DMS79 treated with DMSO at 0.1 percent for 48 hours (cell line): ENCODE measurements around the gene MGRN1.

Experiments used
- DNase-seq: peaks from one replicate; lab custom pipeline; 2025; lab: John Stamatoyannopoulos, UW

MGRN1 gene

DNA sequence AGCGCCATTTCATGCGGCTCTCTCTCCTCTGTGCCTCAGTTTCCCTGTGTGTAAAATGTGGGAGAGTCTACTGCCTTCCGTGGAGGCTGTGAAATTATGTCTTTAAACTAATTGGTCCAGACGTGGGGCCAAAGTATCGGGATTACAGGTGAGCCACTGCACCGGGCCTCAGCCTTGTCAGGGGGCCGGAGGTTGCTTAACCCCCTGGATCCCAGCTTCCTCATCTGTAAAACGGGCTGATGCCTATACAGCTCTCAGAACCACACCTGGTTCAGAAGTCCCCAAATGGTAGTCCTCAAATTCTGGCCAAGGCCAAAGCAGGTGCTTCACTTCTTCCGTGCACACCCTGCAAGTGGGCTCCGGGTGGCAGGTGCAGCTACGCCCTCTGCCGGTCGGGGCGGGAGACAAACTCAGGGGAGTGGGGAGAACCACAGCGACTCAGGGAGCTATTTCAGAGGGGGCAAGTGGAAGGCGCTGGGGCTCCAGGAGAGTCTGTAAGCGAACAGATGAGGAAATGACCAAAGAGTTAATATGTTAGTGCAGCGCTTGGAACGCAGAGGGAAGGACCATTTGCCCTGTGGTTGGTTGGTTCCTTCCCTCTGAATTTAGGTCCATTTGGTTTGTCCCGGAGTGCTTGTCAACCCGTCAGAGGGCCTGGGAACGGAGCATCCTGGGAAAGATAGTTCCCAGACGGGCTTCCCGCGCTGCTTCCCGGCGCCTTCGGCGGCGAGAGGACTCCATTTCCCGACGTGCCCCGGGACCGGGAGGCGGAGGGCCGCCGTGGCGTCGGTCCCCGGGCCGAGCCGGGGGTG, at the start of gene MGRN1:
Gene MGRN1, plus strand, starts transcription at position 812 of the 812 bp plus-strand sequence. CDS start 135 bp downstream, outside the sequence.
- peak; percentile 87 for DNase-seq

DNA sequence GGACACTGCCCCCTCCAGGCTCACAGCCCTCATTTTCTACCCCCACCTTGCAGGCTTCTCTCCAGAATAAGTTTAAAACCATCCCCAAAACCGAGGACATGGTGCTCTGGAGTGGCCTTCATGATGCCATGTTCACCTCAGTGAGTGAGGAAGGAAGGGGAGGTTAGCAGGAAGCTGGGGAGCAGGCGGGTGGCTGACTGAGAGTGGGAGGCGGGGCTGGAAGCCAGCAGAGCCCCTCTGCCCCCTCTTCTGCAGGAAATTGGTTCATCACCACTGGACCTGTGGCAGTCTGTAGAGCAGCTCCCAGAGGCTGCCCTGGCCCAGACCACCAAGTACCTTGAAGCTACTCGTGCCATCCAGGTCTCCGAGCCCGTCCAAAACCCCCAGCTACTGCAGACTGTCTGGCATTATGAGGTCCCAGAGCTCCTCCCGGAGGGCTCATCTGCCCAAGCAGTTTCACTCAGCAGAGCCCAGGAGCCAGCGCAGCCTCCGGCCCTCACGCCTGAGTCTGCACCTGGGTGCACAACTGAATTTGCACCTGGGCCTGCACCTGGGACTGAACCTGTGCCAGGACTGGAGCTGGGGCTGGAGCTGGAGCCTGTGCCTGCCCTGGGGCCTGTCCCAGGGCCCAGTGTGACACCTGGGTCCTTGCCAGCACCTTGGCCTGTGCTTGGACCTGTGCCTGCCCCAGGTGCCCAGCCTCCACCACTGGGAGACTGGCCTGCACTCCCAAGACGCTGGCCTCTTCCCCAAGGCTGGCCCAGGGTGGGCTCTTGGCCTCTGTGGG, 49.5 kb upstream of the MGRN1 start:
- no peak for DNase-seq

DNA sequence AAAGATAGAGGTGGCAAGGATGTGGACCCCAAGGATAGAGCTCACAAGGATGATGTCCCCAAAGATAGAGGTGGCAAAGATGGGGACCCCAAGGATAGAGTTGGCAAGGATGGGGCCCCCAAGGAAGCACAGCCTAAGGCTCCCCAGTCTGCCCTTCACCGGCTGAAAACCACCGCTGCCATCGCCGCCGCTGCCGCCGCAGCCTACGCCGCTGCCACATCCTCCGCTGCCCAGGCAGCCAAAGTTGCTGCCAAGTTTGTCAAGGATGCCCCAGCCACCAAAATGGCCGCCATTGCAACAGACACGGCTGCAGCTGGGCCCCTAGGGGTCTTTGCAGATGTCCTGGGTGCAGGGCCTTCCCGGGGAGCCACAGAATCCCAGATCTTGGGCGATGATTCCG, 48.6 kb upstream of the MGRN1 start:
- no peak for DNase-seq

DNA sequence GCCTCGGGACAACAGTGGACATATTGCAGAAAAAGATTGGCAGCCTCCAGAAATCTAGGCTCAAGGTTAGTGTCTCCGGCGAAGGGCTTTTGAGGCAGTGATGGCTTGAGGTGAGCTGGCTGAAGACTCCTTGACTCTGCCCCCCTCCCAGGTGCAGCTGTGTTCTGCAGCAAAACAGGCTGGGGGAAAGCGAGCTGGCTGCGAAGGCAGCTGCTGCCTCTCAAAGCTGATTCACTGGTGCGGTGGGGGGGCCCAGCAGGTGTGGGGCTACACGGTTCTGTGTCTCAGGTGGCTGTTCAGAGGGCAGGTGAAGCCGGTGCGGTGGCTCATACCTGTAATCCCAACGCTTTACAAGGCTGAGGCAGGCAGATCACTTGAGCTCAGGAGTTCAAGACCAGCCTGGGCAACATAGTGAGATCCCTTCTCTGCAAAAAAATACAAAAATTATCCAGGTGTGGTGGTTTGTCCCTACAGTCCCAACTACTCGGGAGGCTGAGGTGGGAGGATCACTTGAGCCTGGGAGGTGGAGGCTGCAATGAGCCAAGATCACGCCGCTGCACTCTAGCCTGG, 45.6 kb upstream of the MGRN1 start:
- DNase-seq: peak; percentile 59

DNA sequence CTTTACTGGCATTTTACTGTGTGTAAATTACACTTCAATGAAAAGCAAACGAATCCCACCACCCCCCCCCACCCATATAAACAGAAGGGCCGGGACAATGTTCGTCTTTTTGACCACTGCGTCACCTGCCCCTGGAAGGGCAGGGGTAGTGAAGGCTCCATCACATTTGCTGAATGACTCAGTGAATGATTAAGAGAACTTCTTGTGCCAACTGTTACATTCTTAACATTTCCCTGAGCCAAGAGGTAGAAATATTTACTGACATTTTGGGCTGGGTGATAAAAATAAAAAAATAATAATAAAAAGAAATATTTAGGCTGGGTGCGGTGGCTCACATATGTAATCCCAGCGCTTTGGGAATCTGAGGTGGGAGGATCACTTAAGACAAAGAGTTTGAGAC, 44.4 kb upstream of the MGRN1 start:
- no peak for DNase-seq

DNA sequence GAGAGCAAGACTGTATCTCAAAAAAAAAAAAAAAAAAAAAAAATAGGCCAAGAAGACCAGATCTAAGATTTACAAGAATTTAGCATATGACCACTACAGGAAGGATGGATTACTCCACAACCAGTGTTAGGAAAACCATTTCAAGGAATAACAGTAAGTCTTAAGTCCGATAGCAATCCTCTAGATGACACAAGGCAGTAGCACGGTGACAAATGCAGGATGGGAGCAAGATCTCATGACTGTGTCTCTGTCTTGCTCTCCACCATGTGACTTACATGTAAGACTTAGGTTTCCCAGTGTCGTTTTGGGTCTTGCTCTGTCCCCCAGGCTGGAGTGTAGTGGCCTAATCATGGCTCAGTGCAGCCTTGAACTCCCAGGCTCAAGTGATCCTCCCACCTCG, 40.7 kb upstream of the MGRN1 start:
- DNase-seq: no peak

DNA sequence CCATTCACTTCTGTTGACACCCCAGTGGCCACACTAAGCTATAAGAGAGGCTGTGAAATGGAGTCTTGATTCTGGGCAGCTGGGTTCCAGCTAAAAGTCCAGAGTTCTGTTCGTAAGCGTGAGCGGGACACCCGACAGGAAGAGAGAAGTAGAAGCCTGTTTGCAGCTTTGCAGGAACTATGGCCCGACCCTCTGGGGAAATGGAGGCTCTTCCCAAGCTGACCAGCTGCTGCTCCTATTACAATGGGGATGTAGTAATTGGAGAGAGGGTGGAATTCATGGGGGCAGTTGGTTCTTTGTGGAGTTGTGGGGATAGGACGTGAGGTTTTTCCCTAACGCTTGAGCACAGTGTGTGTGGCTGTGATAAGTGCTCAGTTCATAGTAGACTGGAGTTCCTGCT, 38.3 kb upstream of the MGRN1 start:
- DNase-seq: no peak

DNA sequence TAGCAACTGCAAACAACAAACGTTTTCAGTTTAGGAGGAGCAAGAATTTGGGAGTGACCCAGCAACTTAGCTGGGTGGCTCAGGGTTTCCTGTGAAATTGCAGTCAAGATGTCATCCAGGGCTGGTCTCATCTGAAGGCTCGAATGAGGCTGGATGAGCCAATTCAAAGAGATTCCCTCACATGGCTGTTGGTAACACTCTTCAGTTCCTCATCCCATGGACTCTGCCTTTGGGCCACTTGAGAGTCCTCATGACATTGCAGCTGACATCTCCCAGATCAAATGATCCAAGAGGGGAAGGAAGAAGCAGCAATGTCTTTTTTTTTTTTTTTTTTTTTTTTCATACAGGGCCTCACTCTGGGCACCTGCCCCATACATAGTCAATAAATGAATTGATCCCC, 36.2 kb upstream of the MGRN1 start:
- no peak for DNase-seq

DNA sequence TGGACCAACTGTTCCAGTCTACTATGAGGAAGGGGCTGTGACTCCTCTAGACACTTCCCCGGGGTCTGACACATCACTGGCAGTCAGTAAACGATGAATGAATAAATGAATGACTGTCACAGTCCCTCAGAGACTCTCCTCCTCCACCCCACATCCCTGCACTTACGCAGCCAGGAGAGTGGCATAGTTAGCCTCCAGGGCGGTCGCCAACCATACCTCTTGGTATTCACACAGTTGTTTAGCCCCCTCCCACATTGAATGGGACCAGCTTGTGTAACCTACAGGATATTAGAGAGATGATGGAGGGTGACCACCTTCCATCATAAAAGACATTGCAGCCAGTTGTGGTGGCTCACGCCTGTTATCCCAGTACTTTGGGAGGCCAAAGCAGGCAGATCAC, 35.7 kb upstream of the MGRN1 start:
- DNase-seq: no peak

DNA sequence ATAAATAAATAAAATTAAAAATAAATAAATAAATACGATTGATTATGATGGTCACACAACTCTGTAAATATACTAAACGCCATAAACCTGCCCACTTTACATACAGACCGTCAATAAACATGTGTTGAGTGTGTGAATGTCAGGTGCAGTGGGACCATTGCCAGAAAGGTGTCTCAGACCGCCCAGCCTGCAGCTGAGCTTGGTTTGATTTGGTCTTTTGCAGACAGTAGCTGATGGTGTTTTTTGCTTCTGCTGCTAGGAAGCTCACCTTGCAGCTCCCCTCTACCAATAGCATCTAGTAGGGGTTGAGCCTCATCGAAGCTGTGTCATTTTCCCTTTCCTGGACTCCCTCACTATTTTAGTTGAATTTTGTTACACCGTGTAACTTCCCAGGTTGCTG, 33.4 kb upstream of the MGRN1 start:
- no peak for DNase-seq

DNA sequence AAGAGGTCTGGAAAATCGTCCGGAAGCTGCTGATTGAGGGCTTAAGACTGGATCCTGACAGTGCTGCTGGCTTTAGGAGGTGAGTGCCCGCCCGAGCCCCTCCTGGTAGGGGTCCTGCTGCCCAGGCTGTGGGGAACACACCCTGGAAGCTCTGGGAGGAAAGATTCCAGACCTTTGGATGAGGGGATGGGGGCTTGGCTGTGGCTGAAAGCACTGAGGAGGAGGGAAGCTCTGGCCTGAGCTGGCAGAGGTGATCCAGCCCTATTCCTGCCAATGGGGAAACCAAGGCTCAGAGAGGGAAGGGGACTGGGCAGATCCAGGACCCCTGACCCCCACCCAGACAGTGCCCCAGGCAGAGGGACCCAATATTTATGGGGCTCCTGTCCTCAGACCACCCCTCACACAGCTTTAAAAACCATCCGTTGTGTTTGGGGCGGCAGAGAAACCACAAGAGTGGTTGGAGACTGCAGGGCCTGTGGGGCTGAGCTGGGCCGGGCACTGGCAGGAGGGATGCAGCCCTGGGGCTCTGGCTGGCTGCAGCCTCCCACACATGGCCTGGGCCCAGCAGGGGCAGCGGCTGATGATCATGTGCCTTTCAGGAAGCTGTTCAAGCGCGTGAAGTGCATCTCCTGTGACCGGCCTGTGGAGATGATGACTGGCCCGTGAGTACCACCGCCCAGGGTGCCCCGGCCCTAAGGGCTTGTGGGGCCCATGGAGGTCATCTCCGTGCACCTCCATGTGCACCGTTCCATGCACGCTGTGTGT, 32.7 kb upstream of the MGRN1 start:
- no peak for DNase-seq

DNA sequence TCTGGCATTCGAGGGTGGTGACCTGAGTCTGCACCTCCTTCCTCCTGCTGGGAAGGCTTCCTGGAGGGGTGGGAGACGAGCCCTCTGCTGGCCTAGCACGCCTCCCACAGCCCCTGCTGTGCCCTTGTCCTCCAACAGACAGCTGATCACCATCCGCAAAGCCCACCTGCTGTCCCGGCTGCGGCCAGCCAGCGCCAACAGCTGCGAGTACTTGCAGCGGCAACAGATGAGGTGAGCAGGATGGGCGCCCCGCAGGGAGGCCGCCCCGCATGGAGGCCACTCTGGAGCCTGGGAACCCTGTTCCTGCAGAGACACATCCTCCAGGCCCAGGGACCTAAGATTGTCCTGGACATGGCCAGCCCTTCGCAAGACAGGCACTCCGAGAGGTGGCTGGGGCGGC, 31.5 kb upstream of the MGRN1 start:
- no peak for DNase-seq

DNA sequence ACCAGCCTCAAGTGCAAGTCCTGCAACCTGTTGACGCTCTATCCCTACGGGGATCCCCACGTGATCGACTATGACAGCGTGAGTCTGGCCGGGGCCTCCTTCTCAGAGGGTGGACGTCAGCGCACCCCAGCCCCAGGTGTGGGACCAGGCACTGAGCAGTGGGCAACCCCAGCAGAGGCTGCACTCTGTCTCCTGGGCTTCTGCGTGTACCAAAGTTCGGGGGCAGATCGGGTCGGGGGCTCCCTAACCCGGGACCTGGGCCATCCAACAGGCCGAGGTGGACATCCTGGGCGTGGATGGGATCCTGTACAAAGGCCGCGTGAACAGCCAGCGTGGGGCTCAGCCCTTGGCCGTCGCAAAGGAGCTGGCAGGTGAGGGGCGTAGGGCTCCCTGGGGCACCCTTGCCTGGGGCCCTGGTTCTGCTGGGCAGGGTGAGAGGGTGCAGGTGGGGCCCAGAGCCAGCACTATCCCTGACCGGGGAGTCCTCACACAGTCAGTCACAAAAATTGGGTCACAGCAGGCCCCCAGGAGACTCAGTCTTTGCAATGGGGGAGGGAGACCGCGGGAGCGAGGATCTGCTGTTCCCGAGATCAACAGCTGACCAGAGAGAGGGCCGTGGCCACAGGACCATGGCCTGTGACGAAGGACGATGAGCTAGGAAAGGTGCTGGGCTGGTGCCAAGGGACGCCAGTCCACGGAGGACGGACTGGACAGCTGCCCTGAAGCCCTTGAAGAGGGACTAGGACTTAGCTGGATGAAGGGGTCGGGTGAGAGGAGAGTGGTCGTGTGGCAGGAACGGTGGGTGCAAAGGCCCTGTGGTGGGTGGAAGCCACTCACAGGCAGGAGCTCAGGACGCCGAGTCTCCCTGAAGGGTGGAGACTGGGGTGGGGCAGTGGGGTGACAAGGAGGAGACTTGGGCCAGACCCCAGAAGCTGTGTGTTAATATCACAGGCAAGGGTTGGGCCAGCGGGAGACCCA, 29.9 kb upstream of the MGRN1 start:
- no peak for DNase-seq

DNA sequence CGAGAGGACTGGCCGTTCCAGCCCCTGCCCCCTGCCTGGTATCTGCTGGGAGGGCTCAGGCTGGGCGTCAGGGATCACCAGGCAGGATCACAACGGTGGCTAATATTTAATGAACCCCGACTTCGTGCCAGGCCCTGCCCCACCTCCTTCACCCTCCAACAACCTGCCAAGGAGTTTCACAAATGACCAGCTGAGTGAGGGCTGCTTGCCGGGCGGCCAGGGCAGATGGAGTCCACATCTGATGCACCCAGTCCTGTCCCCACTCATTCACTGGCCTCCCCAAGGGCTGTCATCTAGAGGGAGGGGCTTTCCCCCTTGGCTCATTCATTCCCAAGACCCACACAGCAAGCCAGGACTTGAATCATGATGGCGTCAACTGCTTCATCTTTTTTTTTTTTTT, 27.5 kb upstream of the MGRN1 start:
- no peak for DNase-seq

DNA sequence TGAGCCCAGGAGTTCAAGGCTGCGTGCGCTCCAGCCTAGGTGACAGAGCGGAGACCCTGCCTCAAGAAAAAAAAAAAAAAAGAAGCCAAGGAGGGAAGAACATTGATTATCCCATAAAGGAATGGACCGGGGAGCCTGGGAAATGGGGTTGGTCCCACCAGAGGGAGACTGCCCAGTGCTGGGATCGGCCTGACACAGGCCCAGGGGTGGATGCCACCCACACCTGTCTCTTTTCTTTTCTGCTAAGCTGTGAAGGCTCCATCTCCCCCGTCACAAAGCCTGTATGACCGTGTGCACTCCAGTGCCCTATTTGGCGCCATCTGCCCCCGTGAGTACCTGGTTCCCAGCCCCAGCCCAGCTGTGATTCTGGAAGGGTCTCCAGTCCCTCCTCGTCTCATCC, 25.6 kb upstream of the MGRN1 start:
- no peak for DNase-seq

DNA sequence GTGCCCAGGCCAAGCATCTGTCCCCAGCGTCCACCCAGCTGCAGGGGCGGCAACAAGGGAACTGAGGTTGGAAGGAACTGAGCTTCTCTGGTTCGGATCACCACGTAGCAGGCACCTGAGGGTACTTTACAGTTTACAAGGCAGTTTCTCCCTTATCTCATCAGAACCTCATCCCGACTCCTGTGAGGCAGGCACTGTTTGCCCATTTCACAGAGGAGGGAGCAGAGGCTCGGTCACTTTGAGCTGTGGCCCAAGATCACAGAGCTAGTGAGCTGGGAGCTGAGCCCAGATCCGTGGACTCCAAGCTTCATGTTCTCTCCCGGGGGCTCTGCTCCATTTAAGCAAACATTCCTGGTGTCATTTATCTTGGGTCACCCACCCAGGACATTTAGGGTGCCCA, 25.1 kb upstream of the MGRN1 start:
- no peak for DNase-seq

DNA sequence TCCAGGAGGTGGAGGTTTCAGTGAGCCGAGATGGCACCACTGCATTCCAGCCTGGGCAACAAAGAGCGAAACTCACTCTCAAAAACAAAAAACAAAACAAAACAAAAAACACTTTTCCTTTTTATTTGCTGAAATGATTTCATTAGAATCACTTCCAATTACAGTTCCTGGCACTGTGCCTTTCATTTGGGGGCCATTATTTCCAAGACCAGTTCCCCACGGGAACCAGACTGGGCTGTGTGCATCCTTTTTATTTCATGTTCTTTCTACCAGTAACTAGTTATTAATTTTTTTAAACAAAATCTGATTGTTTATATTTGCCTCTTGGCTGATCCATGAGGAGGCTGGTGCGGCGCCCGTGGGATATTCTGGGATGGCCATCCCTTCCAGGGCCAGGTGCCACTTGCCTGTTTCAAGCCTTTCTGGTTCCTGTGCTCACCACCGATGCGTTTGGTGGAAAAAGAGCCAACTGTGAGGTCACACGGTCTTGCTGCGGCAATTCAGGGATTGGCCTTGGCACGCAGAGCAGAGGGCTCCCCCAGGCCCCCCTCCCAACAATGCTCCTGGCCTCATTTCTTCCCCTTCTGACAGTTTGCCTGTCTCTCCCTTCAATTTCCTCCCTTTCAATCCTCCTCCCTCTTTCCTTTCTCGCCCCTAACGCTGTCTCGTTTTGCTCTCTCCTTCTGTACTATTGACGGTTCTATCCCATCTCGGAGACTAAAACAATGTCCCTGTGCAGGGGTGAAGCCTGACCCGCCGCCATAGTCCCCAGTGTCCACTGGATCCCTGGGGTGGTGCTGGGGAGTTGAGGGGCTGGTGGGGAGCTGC, 23.4 kb upstream of the MGRN1 start:
- DNase-seq: peak; percentile 71

DNA sequence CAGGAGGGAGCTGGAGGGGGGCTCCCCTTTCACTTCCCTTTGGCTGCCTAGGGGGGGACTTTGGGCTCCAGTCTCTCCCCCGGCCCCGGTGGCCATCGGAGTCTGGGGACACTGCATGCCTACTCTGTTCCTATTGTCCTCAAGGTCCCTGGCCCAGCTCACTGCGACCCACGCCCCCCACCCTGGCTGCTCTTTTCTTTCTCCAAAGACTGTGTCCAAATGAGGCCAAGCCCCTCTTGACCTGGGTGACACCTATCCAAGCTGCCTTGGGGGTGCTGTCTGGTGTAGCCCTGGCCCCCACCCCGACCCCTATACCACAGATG, 22.8 kb upstream of the MGRN1 start:
- no peak for DNase-seq

DNA sequence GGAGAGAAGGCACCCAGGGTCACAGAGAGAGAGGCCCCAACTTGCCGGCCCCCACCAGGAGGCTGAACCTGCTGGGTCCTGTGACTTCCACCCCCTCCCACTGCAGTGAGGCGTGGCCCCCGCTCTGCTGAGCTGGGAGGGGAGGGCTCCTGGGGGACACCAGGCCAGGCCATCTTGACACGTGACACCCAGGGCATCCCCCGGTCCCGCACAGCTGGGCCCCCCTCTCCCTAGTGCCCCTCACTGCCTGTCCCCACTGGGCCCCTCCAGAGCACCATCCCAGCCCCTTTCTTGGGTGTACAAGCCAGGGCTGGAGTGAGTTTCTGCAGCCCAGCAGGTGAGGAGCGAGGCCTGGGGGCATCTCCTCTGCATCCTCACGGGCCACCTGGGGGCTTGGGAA, 22.3 kb upstream of the MGRN1 start:
- DNase-seq: no peak

DNA sequence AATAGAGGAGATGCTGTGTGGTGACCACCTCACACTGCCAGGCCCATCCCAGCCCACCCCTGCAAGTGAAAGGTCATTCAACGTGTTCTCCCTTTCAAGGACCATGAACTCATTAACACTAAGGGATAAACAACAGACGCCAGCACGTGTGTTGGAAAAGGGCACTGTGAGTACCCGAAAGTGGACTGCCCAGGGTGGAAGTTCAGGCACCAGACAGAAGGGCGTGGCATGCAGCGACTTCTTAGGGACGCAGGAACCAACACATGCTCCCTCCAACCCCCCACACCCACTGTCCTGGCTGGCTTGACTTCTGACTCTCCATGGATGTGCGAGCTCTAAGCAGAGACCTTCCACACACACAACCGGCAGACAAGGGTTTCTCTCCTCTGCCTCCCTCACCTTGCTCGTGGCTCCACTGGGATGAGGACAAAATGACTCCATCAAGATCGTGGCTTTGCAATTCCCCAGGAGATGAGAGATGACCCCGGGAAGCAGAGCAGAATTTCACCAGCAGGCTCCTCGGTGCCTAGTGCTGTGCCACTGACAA, 20.9 kb upstream of the MGRN1 start:
- no peak for DNase-seq
